PC-9 (cell line): ENCODE data around the gene WDCP. TPM values are rescaled to one million over a fixed set of nuclear protein-coding genes. Genes with fewer than 3 reads are reported as not detected.
"Not testable (repeated sequence)": the region's sequence is repeated elsewhere in the genome, so short reads cannot be mapped to it uniquely, and the experiment has no call there.

ENCODE experiments used
- BruUV-seq: library from RNA; stranded (reverse); fragments of 400-500 nt; replicated peaks from 2 replicates; lab custom pipeline; 2021; lab: Mats Ljungman, UMichigan
- CTCF ChIA-PET: fragments of 300-600 bp; sonication (Branson Sonifier 250); formaldehyde crosslinking; loops from one replicate; lab custom pipeline; 2022; ENCODE audit warnings: antibody characterized with exemption; lab: Charles Lee
- POLR2A ChIA-PET: fragments of 300-600 bp; sonication (Branson Sonifier 250); formaldehyde crosslinking; loops from one replicate; lab custom pipeline; 2022; ENCODE audit warnings: antibody characterized with exemption; ENCODE audit not compliant: unreplicated experiment; lab: Charles Lee
- DNase-seq, 2 experiments: peaks; one replicate each; pipeline versions ENCODE4 v3.0.0 to v3.0.0-alpha.2; 2015 to 2022; ENCODE audit warnings: mixed read lengths in 1 of 2
- H2AFZ ChIP-seq: fragments of 200-600 bp; sonication (generic); 2 replicates; pipeline ENCODE4 v1.8.1; 2017; ENCODE audit warnings: antibody characterized with exemption
- H3F3A ChIP-seq: fragments of 200-600 bp; sonication (generic); 2 replicates; pipeline ENCODE4 v1.8.1; 2017; ENCODE audit warnings: antibody characterized with exemption, mild to moderate bottlenecking, low read depth; ENCODE audit not compliant: insufficient read depth
- H3K27ac ChIP-seq: fragments of 200-600 bp; sonication (generic); 2 replicates; pipeline ENCODE4 v1.6.1; 2016; ENCODE audit warnings: mixed run types
- H3K27me3 ChIP-seq: fragments of 200-600 bp; sonication (generic); 2 replicates; pipeline ENCODE4 v1.6.1; 2016; ENCODE audit warnings: low read depth, mixed run types; ENCODE audit not compliant: insufficient read depth
- H3K36me3 ChIP-seq: fragments of 200-600 bp; sonication (generic); 2 replicates; pipeline ENCODE4 v1.6.1; 2016; ENCODE audit warnings: low read depth, mixed run types
- H3K4me1 ChIP-seq: fragments of 200-600 bp; sonication (generic); replicated peaks from 2 replicates; pipeline ENCODE4 v1.6.1; 2016; ENCODE audit warnings: mixed run types; ENCODE audit not compliant: insufficient read depth
- H3K4me2 ChIP-seq: fragments of 200-600 bp; sonication (generic); 2 replicates; pipeline ENCODE4 v1.6.1; 2017; ENCODE audit warnings: mixed run types
- H3K4me3 ChIP-seq: fragments of 200-600 bp; sonication (generic); 2 replicates; pipeline ENCODE4 v1.6.1; 2016; ENCODE audit warnings: mixed run types
- H3K79me2 ChIP-seq: fragments of 200-600 bp; sonication (generic); 2 replicates; pipeline ENCODE4 v1.6.1; 2017; ENCODE audit warnings: low read depth, mixed run types
- H3K9me2 ChIP-seq: fragments of 200-600 bp; sonication (generic); 2 replicates; pipeline ENCODE4 v1.8.1; 2017; ENCODE audit warnings: mild to moderate bottlenecking; ENCODE audit not compliant: insufficient read depth
- H3K9me3 ChIP-seq: fragments of 200-600 bp; sonication (generic); 2 replicates; pipeline ENCODE4 v1.8.1; 2016; ENCODE audit warnings: low read depth; ENCODE audit not compliant: insufficient read depth
- H4K20me1 ChIP-seq: fragments of 200-600 bp; sonication (generic); 2 replicates; pipeline ENCODE4 v1.8.1; 2017; ENCODE audit not compliant: insufficient read depth
- CTCF ChIP-seq: fragments of 200-600 bp; sonication (generic); conservative IDR thresholded peaks from 2 replicates; pipeline ENCODE4 v1.6.1; 2017; ENCODE audit warnings: mixed run types, antibody characterized with exemption, mild to moderate bottlenecking, moderate library complexity
- EZH2 ChIP-seq: fragments of 200-600 bp; sonication (generic); IDR thresholded peaks from 2 replicates; pipeline ENCODE4 v1.8.0; 2017; ENCODE audit warnings: antibody characterized with exemption, low read depth
- intact Hi-C: fragments of 100-400 bp; cut with micrococcal nuclease; formaldehyde crosslinking; loops from one replicate; pipeline ENCODE4 v1.10.0; 2022; ENCODE audit not compliant: unreplicated experiment
- total RNA-seq: library from RNA; stranded (reverse); gene quantifications from 2 replicates; pipeline ENCODE4 v1.2.3, GENCODE V29; 2021

WDCP gene
- total RNA-seq, 1 experiment from 2014 or later: 13.5 TPM

DNA sequence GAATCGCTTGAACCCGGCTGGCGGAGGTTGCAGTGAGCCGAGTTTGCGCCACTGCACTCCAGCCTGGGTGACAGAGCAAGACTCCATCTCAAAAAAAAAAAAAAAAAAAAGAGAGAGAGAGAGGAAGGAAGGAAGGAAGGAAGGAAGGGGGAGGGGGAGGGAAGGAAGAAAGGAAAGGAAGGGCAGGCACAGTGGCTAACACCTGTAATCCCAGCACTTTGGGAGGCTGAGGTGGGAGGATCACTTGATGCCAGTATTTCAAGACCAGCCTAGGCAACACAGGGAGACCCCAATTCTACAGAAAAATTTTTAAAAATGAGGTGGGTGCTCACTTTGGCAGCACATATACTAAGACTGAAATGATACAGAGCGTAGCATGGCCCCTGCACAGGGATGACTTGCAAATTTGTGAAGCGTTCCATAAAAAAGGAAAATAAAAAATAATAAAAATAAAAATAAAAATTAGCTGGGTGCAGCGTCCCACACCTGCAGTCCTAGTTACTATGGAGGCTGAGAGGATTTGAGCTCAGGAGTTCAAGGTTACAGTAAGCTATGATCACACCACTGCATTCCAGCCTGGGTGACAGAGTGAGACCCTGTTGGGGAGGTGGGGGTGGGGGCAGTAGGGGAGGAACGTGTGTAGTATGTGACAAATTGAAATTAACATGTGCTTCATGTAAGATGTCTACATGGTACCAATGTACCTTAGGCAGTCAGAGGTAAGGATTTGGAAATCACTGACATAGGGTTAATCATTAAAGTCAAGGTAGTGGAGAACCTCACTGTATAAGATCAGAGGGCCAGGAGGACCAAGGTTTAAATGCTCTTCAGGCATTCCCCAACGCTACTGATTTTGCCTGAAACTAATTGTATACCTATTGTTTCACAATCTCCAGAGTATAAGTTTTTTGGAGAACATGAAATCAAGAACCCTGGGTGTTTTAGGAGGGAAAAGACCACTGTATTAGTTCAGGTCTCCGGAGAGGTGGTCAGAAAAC is 1.4 kb downstream of the WDCP start:
- intact Hi-C loops: loop anchor here (2.0 kb wide), 1 partner anchor 31 kb away; no protein-coding TSS in a partner anchor
- BruUV-seq: no TSS peak
- TF ChIP-seq CTCF: no peak
- no peak for TF ChIP-seq EZH2
- Histone ChIP-seq H3K4me2 (peak overlapping the region; percentile 75), H4K20me1 (no peaks in the 10 kb centered on the region), H3K9me2 (no peaks in the 10 kb centered on the region), H3K9me3 (no peaks in the 10 kb centered on the region), H3K36me3 (no peaks in the 10 kb centered on the region), H3F3A (peaks cover 14% of the 10 kb centered on the region), H3K27ac (no peak overlapping the region), H3K27me3 (peaks cover 9% of the 10 kb centered on the region; the same call in 1 of the 2 replicates), H3K4me1 (peaks cover 17% of the 10 kb centered on the region; the same call in 1 of the 2 replicates), H3K79me2 (peaks cover 13% of the 10 kb centered on the region; the same call in 1 of the 2 replicates), H2AFZ (no peak overlapping the region; the same call in 1 of the 2 replicates), H3K4me3 (peak overlapping the region; percentile 73; the same call in 1 of the 2 replicates)
- ChIA-PET POLR2A (no interaction called here), CTCF (no interaction called here)
- DNase-seq: no peak

- H3K36me3 ChIP-seq, intact Hi-C loops, H3K4me2 ChIP-seq, CTCF ChIA-PET, H4K20me1 ChIP-seq, POLR2A ChIA-PET, H2AFZ ChIP-seq, BruUV-seq, H3K9me2 ChIP-seq, DNase-seq, H3K4me3 ChIP-seq, H3K9me3 ChIP-seq, H3K27me3 ChIP-seq, H3K27ac ChIP-seq: not testable (repeated sequence)
- Histone ChIP-seq H3K79me2 (peaks cover 13% of the 10 kb centered on the region; the same call in 1 of the 2 replicates), H3K4me1 (peaks cover 13% of the 10 kb centered on the region; the same call in 1 of the 2 replicates), H3F3A (peaks cover 13% of the 10 kb centered on the region)
These were observed 4.1 kb downstream of the WDCP start for GRCh38 chr2:24043133-24043532.

DNA sequence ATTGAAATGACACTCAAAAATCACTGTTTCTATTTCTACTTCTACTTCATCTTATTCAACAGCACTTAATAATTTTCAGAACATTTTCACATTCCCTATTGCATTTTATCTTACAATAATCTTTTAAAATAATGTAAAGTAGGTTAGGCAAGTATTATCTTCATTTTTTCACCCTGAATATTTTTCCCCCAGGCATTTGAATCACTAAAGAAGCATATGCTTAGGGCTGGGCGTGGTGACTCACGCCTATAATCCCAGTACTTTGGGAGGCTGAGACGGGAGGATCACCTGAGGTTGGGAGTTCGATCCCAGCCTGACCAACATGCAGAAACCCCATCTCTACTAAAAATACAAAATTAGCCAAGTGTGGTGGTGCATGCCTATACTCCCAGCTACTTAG is 6.7 kb downstream of the WDCP start:
- 0 out of 2 replicates have a peak, but pooled peaks cover 3% of the 10 kb centered on the region for H3K79me2 ChIP-seq
- H3K36me3 ChIP-seq: no peaks in the 10 kb centered on the region
- BruUV-seq: no TSS peak
- no peak overlapping the region for H2AFZ ChIP-seq
- no peak for DNase-seq
- no peaks in the 10 kb centered on the region for H3K4me1 ChIP-seq
- ChIA-PET POLR2A (no interaction called here), CTCF (no interaction called here)
- H3K4me2 ChIP-seq: no peak overlapping the region
- no peaks in the 10 kb centered on the region for H4K20me1 ChIP-seq
- H3F3A ChIP-seq: peaks cover 7% of the 10 kb centered on the region
- no peaks in the 10 kb centered on the region for H3K9me2 ChIP-seq
- no peaks in the 10 kb centered on the region for H3K27me3 ChIP-seq
- TF ChIP-seq EZH2 (no peak), CTCF (no peak)
- intact Hi-C loops: no loop called here
- H3K4me3 ChIP-seq: no peak overlapping the region
- H3K9me3 ChIP-seq: no peaks in the 10 kb centered on the region
- H3K27ac ChIP-seq: no peak overlapping the region
